Skeletal muscle cell (primary cell): ENCODE data around the gene ZNF106.
A peak's percentile ranks its signal among the peaks of the same experiment; 100 is the strongest.

Experiments used
- DNase-seq: peaks from one replicate; pipeline ENCODE4 v3.0.0-alpha.2; 2010; ENCODE audit warnings: low read depth
- H3K4me3 ChIP-seq: 2 replicates; pipeline ENCODE4 v1.5.1; 2011; ENCODE audit warnings: low read depth, mild to moderate bottlenecking, control low read depth, low read length, moderate library complexity

Gene ZNF106

DNA sequence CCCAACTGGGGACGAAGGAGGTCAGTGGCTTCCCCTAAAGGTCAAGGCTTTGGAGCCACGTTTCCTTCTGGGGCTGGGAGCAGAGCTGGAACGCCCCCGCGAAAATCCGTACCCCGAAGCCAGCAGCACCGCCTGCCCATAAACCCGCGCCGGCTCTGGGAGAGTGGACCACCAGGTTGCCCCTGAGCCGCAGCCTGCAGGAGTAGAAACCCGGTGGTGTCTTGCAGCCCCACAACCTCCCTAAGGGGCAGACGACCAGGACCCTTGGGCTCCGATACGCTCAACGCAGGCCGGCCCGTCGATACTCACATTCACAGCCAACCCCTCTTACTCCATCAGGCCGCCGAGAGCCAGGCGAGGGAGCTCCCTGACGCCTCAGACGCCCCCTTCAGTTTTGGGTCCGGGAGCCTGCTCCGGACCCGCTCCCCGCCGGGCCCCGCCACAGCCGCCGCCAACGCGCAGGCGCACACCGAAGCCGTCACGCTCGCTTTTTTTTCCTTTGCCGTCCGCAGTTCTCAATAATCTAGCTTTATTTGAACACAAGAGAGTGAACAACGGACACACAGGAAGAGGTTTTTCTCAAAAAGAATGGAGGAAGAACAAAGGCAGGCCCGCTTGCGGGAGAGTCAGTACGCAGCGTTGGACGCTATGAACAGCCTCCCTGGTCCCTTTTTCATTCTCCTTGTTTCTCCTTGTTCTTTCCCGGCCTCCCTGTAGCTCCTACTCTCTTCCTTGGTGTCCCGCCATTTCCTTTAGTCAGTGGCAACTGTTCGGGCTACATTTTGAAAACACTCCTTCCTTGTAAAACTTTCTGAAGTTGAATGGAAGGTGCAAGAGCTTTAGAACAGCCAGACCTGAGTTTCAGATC, at the start of gene ZNF106:
ZNF106 (minus strand) TSS at position 471 of the 868 bp plus-strand sequence. CDS start 18,852 bp downstream, outside the sequence.
- DNase-seq = peak; percentile 70
- peak within 1 kb of the TSS; percentile 97 for H3K4me3 ChIP-seq

DNA sequence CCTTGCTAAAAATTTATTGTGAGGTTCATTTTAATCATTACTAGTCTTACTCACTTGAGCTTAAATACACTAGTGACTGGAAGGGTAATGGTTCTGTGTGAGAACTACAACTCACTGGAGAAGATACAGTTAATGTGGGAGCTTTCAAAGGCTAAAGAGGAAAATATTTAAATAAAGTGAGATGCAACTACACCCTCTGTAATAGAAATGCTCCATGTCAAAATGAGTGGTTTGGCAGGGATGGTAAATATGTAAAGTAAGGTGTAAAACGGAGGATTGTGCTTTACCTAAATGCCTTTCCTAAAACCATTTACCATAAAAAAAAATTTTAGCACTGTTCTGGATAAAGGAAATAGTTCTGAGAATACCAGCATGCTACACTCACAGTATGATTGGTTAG, 42.3 kb upstream of the ZNF106 start:
- no peak overlapping the region for H3K4me3 ChIP-seq

DNA sequence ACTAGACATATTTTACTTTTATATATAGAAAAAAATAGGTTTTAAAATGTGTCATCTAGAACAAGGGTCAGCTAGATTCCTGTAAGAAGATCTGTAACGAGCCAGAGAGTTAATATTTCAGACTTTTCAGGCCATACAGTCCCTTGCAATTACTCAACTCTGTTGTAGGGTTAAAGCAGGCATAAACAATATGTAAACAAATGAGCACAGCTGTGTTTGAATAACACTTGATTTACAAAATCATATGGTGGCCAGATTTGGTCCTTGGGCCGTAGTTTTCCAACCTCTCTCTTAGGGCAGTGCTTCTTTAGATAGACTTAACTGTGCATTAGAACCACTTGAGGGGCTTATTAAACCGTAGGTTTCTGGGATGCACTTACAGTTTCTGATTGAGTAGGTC, 38.0 kb upstream of the ZNF106 start:
- no peak overlapping the region for H3K4me3 ChIP-seq
- no peak for DNase-seq

More for the DNA sequence above, 42.3 kb upstream of the ZNF106 start:
- no peak for DNase-seq

DNA sequence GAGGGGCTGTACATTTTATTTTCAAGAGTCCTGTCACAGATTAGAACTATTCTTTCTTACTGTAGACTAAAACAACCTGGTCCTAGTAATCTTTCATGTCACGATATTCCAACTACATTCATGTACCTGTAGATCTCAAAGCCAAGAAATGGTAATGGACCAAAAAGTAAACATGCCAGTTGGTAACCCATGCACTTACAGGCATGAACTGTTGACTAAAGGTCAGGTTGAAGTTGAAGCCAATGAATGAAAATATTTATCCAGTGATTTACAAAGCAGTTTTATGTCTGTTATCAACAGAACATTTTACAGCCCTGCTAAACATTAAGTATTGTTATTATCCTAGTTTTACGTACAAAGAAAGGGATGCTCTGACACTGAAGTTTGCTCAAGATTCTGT, 32.4 kb upstream of the ZNF106 start:
- H3K4me3 ChIP-seq = no peak overlapping the region
- DNase-seq = no peak

DNA sequence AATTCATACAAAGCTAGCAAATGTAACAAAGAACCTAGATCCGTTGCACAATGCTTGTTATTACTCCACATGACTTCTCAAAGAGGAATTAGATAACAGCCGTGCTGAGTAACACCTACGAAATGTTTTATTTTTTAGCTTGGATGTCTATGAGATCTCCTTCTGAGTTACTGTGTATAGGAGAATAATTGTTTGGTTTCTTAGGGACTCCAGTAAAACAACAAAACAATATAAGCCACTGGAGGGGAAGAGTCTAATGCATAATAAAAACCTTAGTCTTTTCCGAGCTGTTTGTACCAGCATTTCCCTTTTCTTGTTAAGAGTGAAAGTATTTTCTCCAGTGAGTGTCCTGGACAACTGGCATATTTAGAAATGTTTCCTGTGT, 20.1 kb upstream of the ZNF106 start:
- H3K4me3 ChIP-seq = no peak overlapping the region
- no peak for DNase-seq

DNA sequence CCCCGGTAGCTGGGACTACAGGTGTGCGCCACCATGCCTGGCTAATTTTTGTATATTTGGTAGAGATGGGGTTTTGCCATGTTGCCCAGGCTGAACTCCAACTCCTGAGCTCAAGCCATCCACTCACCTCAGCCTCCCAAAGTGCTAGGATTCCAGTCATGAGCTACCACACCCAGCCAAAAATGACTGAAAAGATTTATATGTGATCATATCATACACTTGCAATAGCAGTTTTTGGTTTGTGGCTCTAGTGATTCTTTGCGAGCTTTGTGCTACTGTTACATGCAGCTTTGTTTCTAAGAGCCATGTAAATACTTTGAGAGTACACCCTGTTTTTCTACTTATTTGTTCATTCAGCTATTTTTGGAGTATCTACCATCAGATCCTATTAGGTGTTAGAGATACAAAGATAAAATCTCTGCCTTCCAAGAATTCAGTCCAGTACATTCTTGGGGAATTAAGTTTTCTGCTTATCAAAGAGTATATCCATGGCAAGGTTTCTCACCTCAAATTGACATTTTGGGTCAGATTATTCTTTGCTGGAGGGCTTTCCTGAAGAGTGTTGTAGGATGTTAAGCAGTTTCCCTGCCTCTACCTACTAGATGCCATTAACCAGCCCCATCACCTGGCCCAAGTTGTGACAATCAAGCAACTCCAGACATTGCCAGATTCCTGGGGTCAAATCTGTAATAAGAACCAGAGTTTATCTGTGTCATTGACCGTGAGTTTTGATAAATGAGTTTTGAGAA, 19.5 kb upstream of the ZNF106 start:
- DNase-seq = no peak
- no peak overlapping the region for H3K4me3 ChIP-seq

DNA sequence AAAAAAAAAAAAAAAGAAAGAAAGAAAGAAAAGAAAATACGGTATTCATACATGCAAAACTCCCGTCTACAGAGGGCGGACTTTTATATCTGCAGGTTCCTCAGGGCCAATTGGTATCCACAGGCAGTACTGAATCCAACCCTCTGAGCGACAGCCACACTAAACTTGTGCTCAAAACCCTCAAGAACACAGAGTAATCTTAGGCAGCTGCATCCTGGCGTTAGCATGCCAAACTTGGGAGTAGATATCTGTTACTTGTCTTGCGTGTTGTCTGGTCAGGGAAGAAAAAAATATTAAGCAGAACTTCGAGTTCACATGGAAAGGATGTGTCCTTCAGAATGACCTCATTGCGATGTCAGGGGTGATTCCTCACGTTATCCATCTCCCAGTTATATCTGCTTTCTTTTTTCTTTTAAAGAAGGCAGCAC, 17.3 kb upstream of the ZNF106 start:
- DNase-seq = no peak

DNA sequence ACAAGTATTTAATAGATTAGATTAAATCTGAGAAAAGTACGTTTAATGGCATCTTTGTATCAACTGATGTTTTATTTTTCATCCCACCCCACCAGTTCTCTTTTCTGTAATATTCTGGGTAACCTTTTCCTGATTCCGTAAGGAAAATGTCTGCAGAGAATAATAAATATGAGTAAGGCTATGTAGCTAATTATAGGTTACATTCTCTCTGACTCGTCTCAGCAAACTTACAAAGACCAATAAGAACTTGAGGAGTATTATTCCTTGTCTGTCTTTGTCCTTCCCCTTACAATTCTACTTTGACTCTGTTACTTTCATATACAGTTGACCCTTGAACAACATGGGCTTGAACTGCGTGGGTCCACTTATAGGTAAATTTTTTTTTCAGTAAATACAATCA, 16.6 kb upstream of the ZNF106 start:
- DNase-seq = no peak
- H3K4me3 ChIP-seq = no peak overlapping the region

More for the DNA sequence above, 17.3 kb upstream of the ZNF106 start:
- H3K4me3 ChIP-seq = no peak overlapping the region

DNA sequence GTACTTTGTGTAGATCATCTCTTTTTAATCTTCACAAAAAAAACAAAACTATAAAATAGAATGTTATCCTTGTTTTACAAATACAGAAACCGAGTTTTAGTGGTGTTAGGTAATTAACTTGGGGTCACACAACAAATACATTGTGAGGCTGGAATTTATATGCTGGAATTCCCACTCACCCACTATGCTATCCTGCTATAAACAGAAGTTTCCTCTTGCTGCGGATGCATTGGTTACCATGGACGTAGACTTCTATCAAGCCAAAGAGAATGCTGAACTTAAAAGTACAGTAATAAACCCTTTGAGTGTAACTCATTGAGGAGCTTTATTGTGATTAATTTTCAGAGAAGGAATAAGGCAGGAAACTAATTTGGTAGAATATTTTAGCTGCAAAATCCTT, 13.7 kb upstream of the ZNF106 start:
- no peak overlapping the region for H3K4me3 ChIP-seq
- DNase-seq = no peak

DNA sequence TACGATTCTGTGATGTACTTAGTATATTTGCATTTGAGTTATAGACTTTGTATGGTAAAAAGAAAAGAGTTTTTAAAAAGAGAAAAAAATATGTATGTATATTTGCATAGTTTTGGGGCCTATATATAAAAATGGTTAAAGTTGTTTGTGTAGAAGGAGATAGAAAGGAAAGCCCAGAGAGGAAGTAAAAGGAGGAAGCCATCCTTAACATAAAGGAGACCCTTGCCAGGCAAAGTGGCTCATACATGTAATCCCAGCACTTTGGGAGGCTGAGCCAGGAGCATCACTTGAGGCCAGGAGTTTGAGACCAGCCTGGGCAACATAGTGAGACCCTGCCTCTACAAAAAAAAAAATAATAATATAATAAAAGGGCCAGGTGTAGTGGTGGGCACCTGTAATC, 12.9 kb upstream of the ZNF106 start:
- no peak overlapping the region for H3K4me3 ChIP-seq

DNA sequence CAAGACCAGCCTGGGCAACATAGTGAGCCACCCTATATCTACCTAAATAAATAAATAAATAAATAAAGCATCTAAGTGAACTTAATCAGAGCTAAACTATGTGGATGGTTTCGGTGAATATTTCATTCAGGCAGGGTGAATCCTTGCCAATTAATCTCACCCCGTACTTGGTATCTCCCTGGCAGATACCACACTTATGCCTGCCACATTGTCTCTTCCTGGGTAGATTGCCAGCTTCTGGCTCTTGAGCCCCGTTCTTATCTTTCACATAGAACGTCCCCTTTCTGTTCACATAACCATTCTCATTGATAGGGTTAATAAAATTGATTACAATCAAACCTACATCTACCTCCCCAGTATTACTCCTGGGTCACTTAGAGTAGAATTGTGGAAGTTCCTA, 11.5 kb upstream of the ZNF106 start:
- H3K4me3 ChIP-seq = no peak overlapping the region
- no peak for DNase-seq

More for the DNA sequence above, 12.9 kb upstream of the ZNF106 start:
- DNase-seq = no peak

DNA sequence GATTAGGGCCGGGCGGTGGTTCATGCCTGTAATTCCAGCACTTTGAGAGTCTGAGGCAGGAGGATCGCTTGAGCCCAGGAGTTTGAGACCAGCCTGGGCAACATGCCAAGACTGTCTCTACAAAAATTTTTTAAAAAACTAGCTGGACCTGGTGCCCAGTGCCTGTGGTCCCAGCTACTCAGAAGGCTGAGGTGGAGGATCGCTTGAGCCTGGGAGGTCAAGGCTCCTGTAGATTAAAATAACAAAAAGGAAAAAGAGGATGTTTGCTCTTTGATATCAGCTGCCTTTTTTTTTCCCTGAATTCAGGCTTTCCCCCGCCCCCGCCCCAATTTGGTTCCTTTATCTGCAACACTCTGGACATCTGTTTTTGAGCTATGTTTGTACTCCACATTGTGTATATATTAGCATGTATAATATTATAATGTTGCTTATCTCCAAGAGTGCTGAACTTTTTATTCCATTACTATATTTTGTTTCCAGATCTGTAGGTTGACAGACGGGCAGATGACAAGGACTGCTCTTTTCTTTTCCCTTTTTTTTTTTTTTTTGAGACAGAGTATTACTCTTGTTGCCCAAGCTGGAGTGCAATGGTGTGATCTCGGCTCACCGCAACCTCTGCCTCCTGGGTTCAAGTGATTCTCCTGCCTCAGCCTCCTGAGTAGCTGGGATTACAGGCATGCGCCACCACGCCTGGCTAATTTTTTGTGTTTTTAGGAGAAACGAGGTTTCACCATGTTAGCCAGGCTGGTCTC, 9.1 kb upstream of the ZNF106 start:
- H3K4me3 ChIP-seq = no peak overlapping the region
- no peak for DNase-seq

DNA sequence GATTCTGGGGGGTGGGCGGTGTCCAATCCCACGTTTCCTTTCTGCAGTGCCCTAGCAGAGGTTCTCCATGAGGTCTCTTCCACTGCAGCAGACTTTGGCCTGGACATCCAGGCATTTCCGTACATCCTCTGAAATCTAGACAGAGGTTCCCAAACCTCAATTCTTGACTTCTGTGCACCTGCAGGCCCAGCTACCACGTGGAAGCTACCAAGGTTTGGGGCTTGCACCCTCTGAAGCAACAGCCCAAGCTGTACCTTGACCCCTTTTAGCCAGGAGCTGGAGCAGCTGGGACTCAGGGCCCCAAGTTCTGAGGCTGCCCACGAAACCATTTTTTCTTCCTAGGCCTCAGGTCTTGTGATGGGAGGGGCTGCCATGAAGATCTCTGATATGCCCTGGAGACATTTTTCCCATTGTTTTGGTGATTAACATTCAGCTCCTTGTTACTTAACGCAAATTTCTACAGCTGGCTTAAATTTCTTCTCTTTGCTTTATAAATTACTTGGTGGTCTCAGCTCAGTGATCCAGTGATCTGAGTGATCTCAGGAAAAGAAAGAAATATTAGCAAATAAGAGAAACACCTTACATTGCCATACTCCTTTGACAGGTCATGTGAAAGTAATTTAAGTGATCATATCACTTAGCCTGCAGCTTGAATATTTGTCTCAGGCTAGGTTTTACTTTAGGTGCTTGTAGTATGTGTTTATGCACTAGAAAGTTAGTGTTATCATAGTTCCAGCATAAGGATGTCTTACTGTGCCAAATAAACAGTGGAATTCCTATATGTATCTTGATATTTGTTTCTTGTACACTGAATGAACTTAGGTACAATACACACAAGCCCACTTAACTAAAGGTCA, 7.5 kb upstream of the ZNF106 start:
- no peak for DNase-seq
- no peak overlapping the region for H3K4me3 ChIP-seq

DNA sequence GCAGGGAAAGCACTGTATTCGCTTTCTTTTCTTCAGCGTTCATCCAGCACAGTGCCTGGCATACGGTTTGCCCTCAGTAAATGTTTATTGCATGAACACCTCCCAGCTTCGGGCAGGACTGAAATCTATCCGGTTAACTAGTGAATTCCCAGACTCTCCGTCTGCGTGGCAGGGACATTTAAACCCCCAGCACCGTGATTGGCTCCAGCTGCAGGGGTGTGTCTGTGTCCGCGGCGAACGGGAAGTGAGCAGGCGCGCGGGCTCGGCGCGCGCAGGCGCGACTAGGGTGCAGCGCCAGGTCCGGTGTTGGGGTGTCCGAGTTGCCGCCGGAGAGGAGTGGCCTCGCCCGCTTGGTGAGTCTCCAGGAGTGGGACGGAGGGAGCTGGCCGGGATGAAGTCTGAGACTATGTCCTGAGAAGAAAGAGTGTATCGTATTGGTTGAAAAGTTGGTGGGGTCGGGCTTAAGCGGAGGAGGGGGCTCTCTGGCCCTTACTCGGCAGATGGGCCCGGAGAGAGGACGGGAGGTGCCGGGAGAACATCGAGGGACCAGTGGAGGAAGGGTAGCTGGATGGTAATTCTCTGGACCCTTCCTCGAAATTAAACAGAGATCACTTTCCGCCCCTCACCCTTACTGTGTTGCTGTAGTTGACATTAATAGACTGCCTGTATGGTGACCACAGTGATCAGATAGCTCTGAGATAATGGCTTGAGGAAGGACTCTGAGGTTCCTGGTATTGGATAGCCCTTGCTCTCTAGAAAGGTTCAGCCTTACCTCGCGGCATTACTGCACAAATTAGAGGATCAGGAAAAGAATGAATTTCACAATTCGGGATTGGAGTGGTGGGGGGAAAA, 4.6 kb upstream of the ZNF106 start, which contains the start of gene SNAP23:
SNAP23 (plus strand) TSS at position 274 of the 852 bp plus-strand sequence. CDS start 16,213 bp downstream, outside the sequence.
- DNase-seq = peak; percentile 91
- H3K4me3 ChIP-seq = peak within 1 kb of the TSS; percentile 83

DNA sequence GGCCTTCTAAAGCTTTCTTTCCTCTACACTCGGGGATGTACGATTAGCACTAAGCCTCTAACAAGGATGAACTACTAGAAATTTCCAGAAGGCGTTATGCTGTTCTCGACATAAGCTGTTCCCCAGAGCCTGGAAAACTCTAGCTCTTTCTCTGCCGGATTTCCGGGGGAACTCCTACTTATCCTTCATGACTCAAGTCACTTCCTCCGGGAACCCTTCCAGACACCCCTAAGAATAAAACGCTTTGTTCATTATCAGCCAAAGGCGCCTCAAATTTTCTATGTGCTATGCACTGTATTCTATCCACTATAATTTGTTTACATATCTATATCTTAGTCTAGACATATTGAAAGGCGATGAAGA, 4.0 kb upstream of the ZNF106 start:
- H3K4me3 ChIP-seq = peak overlapping the region; percentile 83
- DNase-seq = peak; percentile 27

DNA sequence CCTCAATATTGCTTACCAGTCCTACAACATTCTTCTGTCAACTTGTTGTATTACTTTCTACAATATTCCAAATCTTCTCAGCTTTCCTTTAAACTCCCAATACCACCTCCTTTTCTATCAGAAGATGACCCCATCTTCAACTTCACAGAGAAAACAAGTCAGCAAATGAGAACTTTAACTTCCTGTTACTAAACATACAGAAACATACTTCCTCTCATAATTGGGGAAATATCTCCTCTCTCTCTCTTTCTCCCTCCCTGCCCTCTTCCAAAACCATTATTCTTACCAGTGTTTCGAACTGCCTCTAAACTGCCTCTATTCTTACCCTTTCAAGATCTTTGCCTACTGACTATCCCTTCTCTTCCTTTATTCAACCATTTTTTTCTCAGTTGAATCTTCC, 2.7 kb upstream of the ZNF106 start:
- no peak overlapping the region for H3K4me3 ChIP-seq
- no peak for DNase-seq

DNA sequence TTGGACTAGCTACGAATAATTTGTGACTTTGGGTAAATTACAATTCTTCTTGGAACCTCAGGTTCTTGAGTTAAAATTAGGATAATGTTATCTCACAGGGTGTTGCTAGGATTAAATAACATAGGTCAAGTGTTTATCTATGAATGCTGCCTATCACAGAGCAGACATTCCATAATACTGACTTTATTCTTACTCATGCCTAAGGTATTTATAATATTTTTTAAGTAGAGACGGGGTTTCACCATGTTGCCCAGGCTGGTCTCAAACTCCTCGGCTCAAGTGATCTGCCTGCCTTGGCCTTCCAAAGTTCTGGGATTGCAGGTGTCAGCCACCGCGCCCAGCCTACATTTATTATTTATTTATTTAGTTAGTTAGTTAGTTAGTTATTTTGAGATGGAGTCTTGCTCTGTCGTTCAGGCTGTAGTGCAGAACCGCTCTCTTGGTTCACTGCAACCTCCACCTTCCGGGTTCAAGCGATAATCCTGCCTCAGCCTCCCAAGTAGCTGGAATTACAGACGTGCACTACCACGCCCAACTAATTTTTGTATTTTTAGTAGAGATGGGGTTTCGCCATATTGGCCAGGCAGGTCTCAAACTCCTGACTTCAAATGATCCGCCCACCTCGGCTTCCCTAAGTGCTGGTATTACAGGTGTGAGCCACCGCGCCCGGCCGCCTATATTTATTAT, 741 bp upstream of the ZNF106 start:
- peak overlapping the region; percentile 97 for H3K4me3 ChIP-seq
- no peak for DNase-seq

DNA sequence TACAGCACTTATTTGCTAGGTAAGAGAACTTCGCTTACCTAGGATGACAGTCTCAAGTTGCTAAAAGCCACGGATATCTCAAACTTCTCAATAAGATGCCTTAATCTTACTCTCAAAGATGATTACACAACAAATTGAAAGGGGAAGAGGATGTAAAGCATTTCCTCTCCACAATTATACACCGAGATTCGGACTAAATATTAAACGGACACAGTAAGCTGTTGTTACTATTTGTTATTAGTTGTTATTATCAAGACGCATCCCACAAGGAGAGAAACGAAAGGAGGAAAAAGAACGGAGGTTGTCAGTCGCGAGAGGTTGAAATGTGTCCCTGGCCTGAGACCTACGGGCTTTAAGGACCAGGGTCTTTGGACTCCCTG, 660 bp downstream of the ZNF106 start:
- DNase-seq = no peak
- H3K4me3 ChIP-seq = peak overlapping the region; percentile 97
